ENCODE data around the gene BTBD9.

The BTBD9 gene

GRCh38 chr6:38503032-38503773 is 136.5 kb downstream of the BTBD9 start:
- no peak for DNase-seq

GRCh38 chr6:38502423-38502822 is 137.3 kb downstream of the BTBD9 start:
- DNase-seq, result no peak

- DNase-seq, result no peak
These were observed 137.8 kb downstream of the BTBD9 start for GRCh38 chr6:38501931-38502330.

GRCh38 chr6:38499529-38500096 is 140.1 kb downstream of the BTBD9 start:
- DNase-seq, result no peak

GRCh38 chr6:38498805-38499445 is 140.8 kb downstream of the BTBD9 start:
- no peak for DNase-seq

GRCh38 chr6:38498085-38498484 is 141.6 kb downstream of the BTBD9 start:
- DNase-seq, result no peak

GRCh38 chr6:38497546-38497945 is 142.2 kb downstream of the BTBD9 start:
- no peak for DNase-seq

- no peak for DNase-seq
These were observed 143.7 kb downstream of the BTBD9 start for GRCh38 chr6:38495922-38496635.

GRCh38 chr6:38495518-38495917 is 144.2 kb downstream of the BTBD9 start:
- DNase-seq, result no peak

- DNase-seq, result no peak
These were observed 145.7 kb downstream of the BTBD9 start for GRCh38 chr6:38493931-38494547.

GRCh38 chr6:38492031-38492430 is 147.7 kb downstream of the BTBD9 start:
- DNase-seq, result no peak

- no peak for DNase-seq
These were observed 149.8 kb downstream of the BTBD9 start for GRCh38 chr6:38489951-38490350.

- DNase-seq, result no peak
These were observed 152.3 kb downstream of the BTBD9 start for GRCh38 chr6:38487423-38487822.

- no peak for DNase-seq
These were observed 154.2 kb downstream of the BTBD9 start for GRCh38 chr6:38485488-38485887.

- no peak for DNase-seq
These were observed 155.1 kb downstream of the BTBD9 start for GRCh38 chr6:38484656-38485055.

GRCh38 chr6:38483526-38483925 is 156.2 kb downstream of the BTBD9 start:
- no peak for DNase-seq

- no peak for DNase-seq
These were observed 157.3 kb downstream of the BTBD9 start for GRCh38 chr6:38482466-38482865.

- DNase-seq, result no peak
These were observed 157.9 kb downstream of the BTBD9 start for GRCh38 chr6:38481851-38482250.

- DNase-seq, result no peak
These were observed 158.4 kb downstream of the BTBD9 start for GRCh38 chr6:38481211-38481836.

GRCh38 chr6:38480036-38480435 is 159.7 kb downstream of the BTBD9 start:
- DNase-seq, result no peak

- DNase-seq, result no peak
These were observed 160.4 kb downstream of the BTBD9 start for GRCh38 chr6:38479331-38479730.

GRCh38 chr6:38477680-38478260 is 162.0 kb downstream of the BTBD9 start:
- DNase-seq, result no peak

All from NCI-H2029 treated with DMSO at 0.1 percent for 48 hours (cell line).